Ramos (cell line): ENCODE data around the gene CFAP58.

Experiments
- in situ Hi-C: fragments of 300-500 bp; cut with MboI; formaldehyde crosslinking; loops from one replicate; pipeline ENCODE4 v1.14.3; 2022; ENCODE audit warnings: low sequenced_read_pairs; ENCODE audit not compliant: unreplicated experiment

CFAP58 gene

GRCh38 chr10:104353325-104354048 lies at the start of gene CFAP58:
TSS of gene CFAP58 (plus strand) at chr10:104353833. CDS start at chr10:104353898, 65 bp downstream.
- in situ Hi-C loops: loop anchor here (10.0 kb wide), 1 partner anchor 229 kb away; the partner anchor contains the start of gene SFR1

- in situ Hi-C loops: no loop called here
Observed at GRCh38 chr10:104304356-104304745, 49.3 kb upstream of the CFAP58 start.

- in situ Hi-C loops: no loop called here
Observed at GRCh38 chr10:104304927-104305326, 48.7 kb upstream of the CFAP58 start.

- in situ Hi-C loops: no loop called here
Observed at GRCh38 chr10:104306897-104307296, 46.7 kb upstream of the CFAP58 start.

GRCh38 chr10:104307576-104308438 lies 45.8 kb upstream of the CFAP58 start:
- in situ Hi-C loops: no loop called here

- in situ Hi-C loops: no loop called here
Observed at GRCh38 chr10:104308439-104308903, 45.2 kb upstream of the CFAP58 start.

GRCh38 chr10:104309980-104310978 lies 43.4 kb upstream of the CFAP58 start:
- in situ Hi-C loops: no loop called here

- in situ Hi-C loops: no loop called here
Observed at GRCh38 chr10:104311184-104311720, 42.4 kb upstream of the CFAP58 start.

GRCh38 chr10:104314591-104315485 lies 38.8 kb upstream of the CFAP58 start:
- in situ Hi-C loops: no loop called here

GRCh38 chr10:104315486-104315921 lies 38.1 kb upstream of the CFAP58 start:
- in situ Hi-C loops: no loop called here

GRCh38 chr10:104316321-104317099 lies 37.1 kb upstream of the CFAP58 start:
- in situ Hi-C loops: no loop called here

- in situ Hi-C loops: no loop called here
Observed at GRCh38 chr10:104317269-104317710, 36.3 kb upstream of the CFAP58 start.

GRCh38 chr10:104317726-104318299 lies 35.8 kb upstream of the CFAP58 start:
- in situ Hi-C loops: no loop called here

GRCh38 chr10:104318326-104318725 lies 35.3 kb upstream of the CFAP58 start:
- in situ Hi-C loops: no loop called here

- in situ Hi-C loops: no loop called here
Observed at GRCh38 chr10:104318810-104319741, 34.6 kb upstream of the CFAP58 start.

GRCh38 chr10:104321226-104321625 lies 32.4 kb upstream of the CFAP58 start:
- in situ Hi-C loops: no loop called here
